Activated CD8-positive, alpha-beta T cell treated with anti-CD3 and anti-CD28 coated beads for 36 hours (primary cell): ENCODE data around the gene PLCL1. TPM values are rescaled to one million over a fixed set of nuclear protein-coding genes. Genes with fewer than 3 reads are reported as not detected.

ENCODE experiments used
- ATAC-seq: fragments of 200-7000 bp; cut with Tn5 transposase; one replicate; pipeline ENCODE4 v1.10.0; 2021; ENCODE audit warnings: mild to moderate bottlenecking, moderate library complexity
- CTCF ChIA-PET: fragments of 350-600 bp; sonication (Branson Sonifier 250); formaldehyde crosslinking; loops from one replicate; lab custom pipeline; 2021; ENCODE audit warnings: antibody characterized with exemption; lab: Charles Lee
- POLR2A ChIA-PET: fragments of 350-600 bp; sonication (Branson Sonifier 250); formaldehyde crosslinking; loops from one replicate; lab custom pipeline; 2021; ENCODE audit warnings: antibody characterized with exemption; lab: Charles Lee
- DNase-seq: peaks from one replicate; pipeline ENCODE4 v3.0.0-alpha.2; 2020
- H3K27ac Mint-ChIP-seq: one replicate; pipeline ENCODE4 v1.8.0; 2021; ENCODE audit warnings: mild to moderate bottlenecking, mixed read lengths
- H3K27me3 Mint-ChIP-seq: one replicate; pipeline ENCODE4 v1.8.0; 2021; ENCODE audit warnings: mixed read lengths
- H3K36me3 Mint-ChIP-seq: one replicate; pipeline ENCODE4 v1.8.0; 2021; ENCODE audit warnings: low read depth, mixed read lengths
- H3K4me1 Mint-ChIP-seq: one replicate; pipeline ENCODE4 v1.8.0; 2021; ENCODE audit warnings: low read depth, mixed read lengths
- H3K4me3 Mint-ChIP-seq: one replicate; pipeline ENCODE4 v1.8.0; 2021; ENCODE audit warnings: mild to moderate bottlenecking, moderate library complexity, mixed read lengths
- H3K9me3 Mint-ChIP-seq: one replicate; pipeline ENCODE4 v1.8.0; 2021; ENCODE audit warnings: mixed read lengths
- intact Hi-C: fragments of 100-400 bp; cut with micrococcal nuclease; formaldehyde crosslinking; loops from one replicate; pipeline ENCODE4 v1.10.0; 2022
- total RNA-seq, 2 experiments: library from RNA; stranded (reverse); gene quantifications; one replicate each; pipeline ENCODE4 v1.2.3, GENCODE V29; 2021
- TF ChIP-seq, protein P1 (sequence below): fragments of 200-600 bp; IDR thresholded peaks from one replicate; pipeline ENCODE4 v1.8.0; 2022; ENCODE audit warnings: antibody characterized with exemption, mild to moderate bottlenecking

PLCL1 gene
- total RNA-seq, 2 experiments from 2014 or later, result 0.68 to 0.69 TPM

DNA sequence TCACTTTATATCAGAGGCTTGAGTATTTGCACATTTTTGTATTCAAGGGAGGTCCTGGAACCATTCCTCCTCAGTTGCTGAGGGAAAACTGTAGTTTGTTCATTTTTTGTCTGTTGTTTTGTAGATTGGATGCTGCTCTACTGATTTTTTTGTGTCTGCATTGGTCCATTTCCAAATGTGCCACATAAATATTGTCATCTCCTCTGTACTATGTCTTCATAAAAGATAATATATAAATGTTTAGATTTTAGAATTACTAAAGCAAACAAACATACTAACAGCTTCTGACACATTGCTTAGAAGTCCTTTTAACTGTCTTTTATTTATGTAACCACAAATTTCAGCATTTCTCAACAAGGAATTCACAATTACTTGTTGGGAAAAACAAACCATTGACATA is 356.8 kb downstream of the PLCL1 start:
- Mint-ChIP-seq H3K36me3 (peaks cover 2% of the 10 kb centered on the region), H3K9me3 (peaks cover 13% of the 10 kb centered on the region), H3K4me1 (no peaks in the 10 kb centered on the region), H3K27me3 (no peaks in the 10 kb centered on the region), H3K27ac (no peak overlapping the region), H3K4me3 (no peak overlapping the region)
- TF ChIP-seq, protein P1, sequence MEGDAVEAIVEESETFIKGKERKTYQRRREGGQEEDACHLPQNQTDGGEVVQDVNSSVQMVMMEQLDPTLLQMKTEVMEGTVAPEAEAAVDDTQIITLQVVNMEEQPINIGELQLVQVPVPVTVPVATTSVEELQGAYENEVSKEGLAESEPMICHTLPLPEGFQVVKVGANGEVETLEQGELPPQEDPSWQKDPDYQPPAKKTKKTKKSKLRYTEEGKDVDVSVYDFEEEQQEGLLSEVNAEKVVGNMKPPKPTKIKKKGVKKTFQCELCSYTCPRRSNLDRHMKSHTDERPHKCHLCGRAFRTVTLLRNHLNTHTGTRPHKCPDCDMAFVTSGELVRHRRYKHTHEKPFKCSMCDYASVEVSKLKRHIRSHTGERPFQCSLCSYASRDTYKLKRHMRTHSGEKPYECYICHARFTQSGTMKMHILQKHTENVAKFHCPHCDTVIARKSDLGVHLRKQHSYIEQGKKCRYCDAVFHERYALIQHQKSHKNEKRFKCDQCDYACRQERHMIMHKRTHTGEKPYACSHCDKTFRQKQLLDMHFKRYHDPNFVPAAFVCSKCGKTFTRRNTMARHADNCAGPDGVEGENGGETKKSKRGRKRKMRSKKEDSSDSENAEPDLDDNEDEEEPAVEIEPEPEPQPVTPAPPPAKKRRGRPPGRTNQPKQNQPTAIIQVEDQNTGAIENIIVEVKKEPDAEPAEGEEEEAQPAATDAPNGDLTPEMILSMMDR, result no peak
- ATAC-seq (no peak), DNase-seq (no peak)
- ChIA-PET CTCF (interaction anchor here (1.1 kb wide), 1 partner anchor 12 kb away, joined by 3 read pairs; no protein-coding TSS in a partner anchor), POLR2A (no interaction called here)
- intact Hi-C loops, result no loop called here

DNA sequence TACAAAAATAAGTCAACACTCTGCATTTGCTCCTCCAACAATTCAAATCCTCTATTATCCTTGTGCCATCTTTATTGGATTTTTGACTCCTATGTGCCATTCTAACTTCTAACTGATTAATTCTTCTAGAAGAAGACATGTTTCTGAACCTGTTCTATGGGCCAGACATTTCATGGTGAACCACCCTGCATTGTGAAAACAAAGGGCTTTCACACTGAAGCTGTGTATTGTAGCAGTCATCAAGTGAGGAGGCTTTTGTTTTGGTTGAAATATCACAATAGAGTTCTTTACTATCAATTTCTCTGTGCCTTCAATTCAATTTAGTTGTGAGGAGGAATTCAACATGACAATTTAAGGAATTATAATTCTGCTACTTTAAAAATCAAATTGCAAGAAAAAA is 357.9 kb downstream of the PLCL1 start:
- peaks cover 7% of the 10 kb centered on the region for H3K9me3 Mint-ChIP-seq
- TF ChIP-seq, protein P1, result no peak
- no peaks in the 10 kb centered on the region for H3K36me3 Mint-ChIP-seq
- ChIA-PET CTCF (no interaction called here), POLR2A (no interaction called here)
- no peaks in the 10 kb centered on the region for H3K4me1 Mint-ChIP-seq
- no peaks in the 10 kb centered on the region for H3K27me3 Mint-ChIP-seq
- ATAC-seq (no peak), DNase-seq (no peak)
- no peak overlapping the region for H3K4me3 Mint-ChIP-seq
- intact Hi-C loops, result no loop called here
- no peak overlapping the region for H3K27ac Mint-ChIP-seq

DNA sequence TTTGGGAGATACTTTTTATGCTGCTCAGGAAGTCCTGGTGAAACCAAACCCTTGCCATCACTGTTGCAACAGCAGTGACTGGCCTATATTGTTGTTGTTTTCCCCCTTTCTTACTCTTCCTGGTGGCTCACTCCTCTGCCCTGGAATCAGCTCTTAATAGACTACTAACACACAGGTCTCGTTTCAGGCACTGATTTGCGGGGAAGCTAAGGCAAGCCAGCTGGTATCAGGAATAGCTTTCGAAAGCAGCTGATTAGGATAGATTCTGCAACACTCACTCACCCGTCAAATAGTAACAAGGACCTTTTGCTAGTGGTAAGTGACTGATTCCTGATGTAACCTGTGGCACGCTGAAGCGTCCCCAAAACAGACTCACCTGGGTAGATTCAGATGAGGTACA is 360.4 kb downstream of the PLCL1 start:
- H3K4me3 Mint-ChIP-seq, result no peak overlapping the region
- H3K36me3 Mint-ChIP-seq, result no peaks in the 10 kb centered on the region
- TF ChIP-seq, protein P1, result no peak
- intact Hi-C loops, result no loop called here
- CTCF ChIA-PET, result no interaction called here
- H3K27me3 Mint-ChIP-seq, result no peaks in the 10 kb centered on the region
- DNase-seq (no peak), ATAC-seq (no peak)
- POLR2A ChIA-PET, result no interaction called here
- H3K27ac Mint-ChIP-seq, result no peak overlapping the region
- no peaks in the 10 kb centered on the region for H3K9me3 Mint-ChIP-seq
- no peaks in the 10 kb centered on the region for H3K4me1 Mint-ChIP-seq

DNA sequence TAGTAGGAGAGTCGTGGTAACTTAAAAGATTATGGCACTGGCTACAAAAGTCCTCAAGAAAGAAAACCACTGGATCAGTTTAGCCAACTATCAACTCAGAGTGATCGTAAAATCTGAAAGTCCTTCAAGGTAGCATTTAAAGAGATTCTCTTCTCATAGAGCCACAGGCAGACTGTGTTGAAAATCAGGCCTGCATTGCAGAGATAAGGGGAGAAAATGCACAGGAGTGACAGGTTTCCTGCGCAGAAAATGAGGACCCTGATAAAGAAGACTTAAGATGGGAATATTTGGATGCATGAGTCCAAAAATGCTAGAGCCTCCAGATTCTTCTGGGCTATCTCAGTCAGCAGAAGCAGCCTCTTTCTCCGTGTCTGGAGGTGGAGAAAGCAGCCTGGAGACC is 360.9 kb downstream of the PLCL1 start:
- ChIA-PET CTCF (no interaction called here), POLR2A (no interaction called here)
- Mint-ChIP-seq H3K9me3 (no peaks in the 10 kb centered on the region), H3K27me3 (no peaks in the 10 kb centered on the region), H3K4me1 (no peaks in the 10 kb centered on the region), H3K36me3 (no peaks in the 10 kb centered on the region), H3K4me3 (no peak overlapping the region), H3K27ac (no peak overlapping the region)
- TF ChIP-seq, protein P1, result no peak
- intact Hi-C loops, result no loop called here
- DNase-seq (no peak), ATAC-seq (no peak)

DNA sequence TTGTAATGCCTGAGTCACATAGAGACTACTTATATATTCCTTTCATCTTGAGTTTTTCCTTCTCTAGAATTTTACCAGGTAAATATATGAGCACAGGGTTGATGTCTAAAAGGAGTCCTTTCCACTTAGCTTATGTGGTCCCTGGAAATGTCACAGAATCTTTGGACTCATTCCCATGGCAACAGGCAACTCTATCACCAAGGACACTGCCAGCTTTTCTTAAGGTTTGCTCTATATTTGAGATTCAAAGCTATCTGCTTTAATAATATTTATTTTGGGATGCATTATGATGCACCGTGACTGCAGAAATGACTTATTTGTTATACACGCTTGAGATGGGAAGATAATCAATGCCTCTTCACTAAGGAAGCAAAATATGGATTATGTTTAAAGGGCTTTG is 363.0 kb downstream of the PLCL1 start:
- no peaks in the 10 kb centered on the region for H3K27me3 Mint-ChIP-seq
- DNase-seq (no peak), ATAC-seq (no peak)
- no peak overlapping the region for H3K4me3 Mint-ChIP-seq
- POLR2A ChIA-PET, result interaction anchor here (1.3 kb wide), 1 partner anchor 10 kb away, joined by 4 read pairs; no protein-coding TSS in a partner anchor
- no peaks in the 10 kb centered on the region for H3K9me3 Mint-ChIP-seq
- no peaks in the 10 kb centered on the region for H3K36me3 Mint-ChIP-seq
- CTCF ChIA-PET, result no interaction called here
- H3K4me1 Mint-ChIP-seq, result no peaks in the 10 kb centered on the region
- TF ChIP-seq, protein P1, result no peak
- no peak overlapping the region for H3K27ac Mint-ChIP-seq
- intact Hi-C loops, result no loop called here
